ENCODE results near the gene C6orf120. TPM values are rescaled to one million over a fixed set of nuclear protein-coding genes. Genes with fewer than 3 reads are reported as not detected.

C6orf120 gene
- total and polyA plus RNA-seq, 10 donors = 6.7 to 39.5 (median 22.2) TPM

DNA sequence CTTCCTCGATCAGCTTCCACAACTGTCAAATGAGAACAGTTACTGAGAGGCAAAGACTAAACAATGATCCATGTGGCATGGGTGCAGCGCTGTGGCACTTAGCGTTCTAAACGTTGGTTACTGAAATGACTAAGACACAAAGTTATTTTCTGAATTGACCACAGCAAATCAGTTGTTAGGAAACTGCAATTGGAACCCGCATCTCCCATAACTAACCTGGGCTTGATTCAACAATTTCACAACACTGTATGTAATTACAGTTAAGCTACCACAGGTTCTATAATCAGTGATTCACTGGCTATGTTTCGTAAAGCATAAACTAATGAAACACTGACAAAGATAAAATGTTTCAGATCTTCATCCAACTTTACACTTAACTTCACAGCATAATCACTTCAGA, 12.6 kb upstream of the C6orf120 start:
- Histone ChIP-seq H3K27ac (no peak overlapping the region), H3K4me1 (no peaks in the 10 kb centered on the region), H3K9me3 (peaks cover 0 to 56% (median 45%) of the 10 kb centered on the region in 8 donors), H3K27me3 (replicated peaks in 1 of 7) (no peaks in the 10 kb centered on the region), H3K36me3 (peaks cover 0 to 57% (median 27%) of the 10 kb centered on the region in 6 donors), H3K4me3 (no peak overlapping the region)
- 87 to 99% (median 94%) methylated on average over 6 of the region's 6 CpGs for WGBS, 5 donors
- intact Hi-C loops (cut with DNase I; ENCODE audit: low total_unique reads) = no loop called here
- DNase-seq = no peak
- TF ChIP-seq POLR2A (IDR thresholded peaks at IDR 0.05) = no peak
- no peak for TF ChIP-seq POLR2AphosphoS5 (IDR thresholded peaks at IDR 0.05)
- TF ChIP-seq, protein P1, sequence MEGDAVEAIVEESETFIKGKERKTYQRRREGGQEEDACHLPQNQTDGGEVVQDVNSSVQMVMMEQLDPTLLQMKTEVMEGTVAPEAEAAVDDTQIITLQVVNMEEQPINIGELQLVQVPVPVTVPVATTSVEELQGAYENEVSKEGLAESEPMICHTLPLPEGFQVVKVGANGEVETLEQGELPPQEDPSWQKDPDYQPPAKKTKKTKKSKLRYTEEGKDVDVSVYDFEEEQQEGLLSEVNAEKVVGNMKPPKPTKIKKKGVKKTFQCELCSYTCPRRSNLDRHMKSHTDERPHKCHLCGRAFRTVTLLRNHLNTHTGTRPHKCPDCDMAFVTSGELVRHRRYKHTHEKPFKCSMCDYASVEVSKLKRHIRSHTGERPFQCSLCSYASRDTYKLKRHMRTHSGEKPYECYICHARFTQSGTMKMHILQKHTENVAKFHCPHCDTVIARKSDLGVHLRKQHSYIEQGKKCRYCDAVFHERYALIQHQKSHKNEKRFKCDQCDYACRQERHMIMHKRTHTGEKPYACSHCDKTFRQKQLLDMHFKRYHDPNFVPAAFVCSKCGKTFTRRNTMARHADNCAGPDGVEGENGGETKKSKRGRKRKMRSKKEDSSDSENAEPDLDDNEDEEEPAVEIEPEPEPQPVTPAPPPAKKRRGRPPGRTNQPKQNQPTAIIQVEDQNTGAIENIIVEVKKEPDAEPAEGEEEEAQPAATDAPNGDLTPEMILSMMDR (IDR thresholded peaks at IDR 0.05 in 8 of 11, conservative IDR thresholded peaks at IDR 0.05 in 3 of 11) = no peak

DNA sequence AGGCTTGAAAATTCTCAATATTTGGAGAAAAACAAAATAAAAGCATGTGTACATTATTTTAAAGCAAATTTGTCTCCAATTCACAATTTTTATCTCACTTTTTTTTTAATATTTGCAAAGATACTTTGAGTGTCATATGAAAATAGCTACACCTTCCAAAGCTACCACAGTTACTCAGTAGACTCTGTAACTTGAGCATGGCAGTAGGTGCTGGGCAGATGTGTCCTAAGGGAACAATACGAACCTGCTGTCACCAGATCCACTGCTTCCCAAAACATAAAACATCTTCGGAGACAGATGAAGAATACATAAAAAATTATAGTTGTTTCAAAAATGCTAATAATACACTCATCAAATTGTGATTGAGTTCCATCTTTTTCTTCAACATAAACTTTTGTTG, 10.7 kb upstream of the C6orf120 start:
- 92 to 99% (median 97%) methylated on average over 2 of the region's 2 CpGs for WGBS, 5 donors
- intact Hi-C loops (cut with DNase I; ENCODE audit: low total_unique reads) = no loop called here

DNA sequence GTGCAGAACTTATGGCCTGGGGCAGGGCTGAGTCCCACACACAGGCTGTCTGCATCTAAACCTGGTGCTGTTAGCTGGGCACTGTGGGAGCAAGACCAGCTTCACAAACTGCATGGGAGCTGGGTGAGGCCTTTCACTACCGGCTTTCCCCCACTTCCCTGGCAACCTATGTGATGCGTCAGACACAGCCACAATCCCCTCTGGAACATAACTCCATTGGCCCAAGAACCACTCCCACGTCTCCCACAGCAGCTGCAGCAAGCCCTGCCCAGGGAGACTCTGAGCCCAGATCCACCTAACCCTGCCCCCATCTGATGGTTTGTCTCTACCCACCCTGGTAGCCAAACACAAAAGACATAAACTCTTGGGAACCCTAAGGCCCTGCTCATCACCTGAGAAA, 9.4 kb upstream of the C6orf120 start:
- no peak overlapping the region for H3K4me3 ChIP-seq
- H3K4me1 ChIP-seq = no peaks in the 10 kb centered on the region
- H3K27me3 ChIP-seq (replicated peaks in 1 of 7) = no peaks in the 10 kb centered on the region
- no peak overlapping the region for H3K27ac ChIP-seq
- H3K9me3 ChIP-seq = peaks cover 0 to 35% (median 26%) of the 10 kb centered on the region in 8 donors
- 94 to 100% (median 95%) methylated on average over 2 to 3 of the region's 3 CpGs for WGBS, 5 donors
- H3K36me3 ChIP-seq = peaks cover 0 to 26% (median 10%) of the 10 kb centered on the region in 6 donors
- DNase-seq = no peak
- no peak for TF ChIP-seq POLR2AphosphoS5 (IDR thresholded peaks at IDR 0.05)
- TF ChIP-seq, protein P1 (IDR thresholded peaks at IDR 0.05 in 8 of 11, conservative IDR thresholded peaks at IDR 0.05 in 3 of 11) = no peak
- intact Hi-C loops (cut with DNase I; ENCODE audit: low total_unique reads) = no loop called here

More for the DNA sequence above, 10.7 kb upstream of the C6orf120 start:
- Histone ChIP-seq H3K4me1 (no peaks in the 10 kb centered on the region), H3K27me3 (replicated peaks in 1 of 7) (no peaks in the 10 kb centered on the region), H3K27ac (no peak overlapping the region), H3K4me3 (no peak overlapping the region), H3K36me3 (peaks cover 0 to 39% (median 22%) of the 10 kb centered on the region in 6 donors), H3K9me3 (peaks cover 0 to 43% (median 34%) of the 10 kb centered on the region in 8 donors)
- no peak for DNase-seq
- TF ChIP-seq POLR2AphosphoS5 (IDR thresholded peaks at IDR 0.05) = no peak
- no peak for TF ChIP-seq POLR2A (IDR thresholded peaks at IDR 0.05)
- TF ChIP-seq, protein P1 (IDR thresholded peaks at IDR 0.05 in 8 of 11, conservative IDR thresholded peaks at IDR 0.05 in 3 of 11) = no peak

DNA sequence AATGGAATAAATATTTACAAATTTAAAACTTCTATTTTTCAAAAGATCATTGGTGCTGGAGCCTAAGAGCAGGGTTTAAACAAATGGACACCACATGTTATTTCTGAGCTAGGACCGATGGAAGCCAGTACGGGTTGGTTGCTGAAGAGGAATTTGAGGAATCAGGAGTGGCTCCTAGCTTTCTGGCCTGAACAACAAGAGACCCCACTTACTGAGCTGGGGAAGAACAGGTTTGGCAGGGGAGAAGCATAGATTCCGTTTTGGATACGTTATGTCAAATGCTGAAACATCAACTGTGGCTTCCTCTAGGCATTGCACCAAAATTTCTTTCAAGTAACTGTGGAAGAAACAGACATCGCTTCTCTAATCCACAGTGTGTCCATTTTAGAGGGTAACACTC, 6.8 kb upstream of the C6orf120 start:
- WGBS, 5 donors = 91 to 97% (median 94%) methylated on average over 5 of the region's 5 CpGs
- H3K27me3 ChIP-seq (replicated peaks in 1 of 7) = no peaks in the 10 kb centered on the region
- H3K27ac ChIP-seq = no peak overlapping the region
- intact Hi-C loops (cut with DNase I; ENCODE audit: low total_unique reads) = no loop called here
- peaks cover 0 to 14% (median 0%) of the 10 kb centered on the region in 6 donors for H3K36me3 ChIP-seq
- TF ChIP-seq POLR2AphosphoS5 (IDR thresholded peaks at IDR 0.05) (no peak), POLR2A (IDR thresholded peaks at IDR 0.05) (no peak)
- TF ChIP-seq, protein P1 (IDR thresholded peaks at IDR 0.05 in 8 of 11, conservative IDR thresholded peaks at IDR 0.05 in 3 of 11) = no peak
- H3K9me3 ChIP-seq = peaks cover 0 to 31% (median 23%) of the 10 kb centered on the region in 8 donors
- H3K4me3 ChIP-seq = no peak overlapping the region
- DNase-seq = no peak
- peaks cover 0 to 8% (median 6%) of the 10 kb centered on the region in 6 donors for H3K4me1 ChIP-seq
